ENCODE results near the gene GPR89B. TPM values are rescaled to one million over a fixed set of nuclear protein-coding genes. Genes with fewer than 3 reads are reported as not detected.
"Not testable (repeated sequence)": the region's sequence is repeated elsewhere in the genome, so short reads cannot be mapped to it uniquely, and the experiment has no call there.

Gene GPR89B
- total RNA-seq, 4 donors from 2014 or later, result 9.5 to 20.8 (median 10.4) TPM

GRCh38 chr1:147913362-147913942, 14.8 kb upstream of the GPR89B start:
- no peaks in the 10 kb centered on the region for H3K27me3 ChIP-seq
- TF ChIP-seq CTCF (IDR thresholded peaks at IDR 0.05) (no peak), EP300 (IDR thresholded peaks at IDR 0.05) (no peak), POLR2AphosphoS5 (IDR thresholded peaks at IDR 0.05) (no peak)
- no peaks in the 10 kb centered on the region for H3K9me3 ChIP-seq
- intact Hi-C loops (cut with DNase I), result no loop called here
- no peaks in the 10 kb centered on the region for H3K4me1 ChIP-seq
- peak; percentile 64 for DNase-seq (ENCODE audit: extremely low spot score)
- H3K36me3 ChIP-seq, result no peaks in the 10 kb centered on the region
- no peak overlapping the region for H3K4me3 ChIP-seq
- no peak overlapping the region for H3K27ac ChIP-seq (replicated peaks in 1 of 4)
- WGBS, result 94% methylated on average over 7 of the region's 7 CpGs

DNA sequence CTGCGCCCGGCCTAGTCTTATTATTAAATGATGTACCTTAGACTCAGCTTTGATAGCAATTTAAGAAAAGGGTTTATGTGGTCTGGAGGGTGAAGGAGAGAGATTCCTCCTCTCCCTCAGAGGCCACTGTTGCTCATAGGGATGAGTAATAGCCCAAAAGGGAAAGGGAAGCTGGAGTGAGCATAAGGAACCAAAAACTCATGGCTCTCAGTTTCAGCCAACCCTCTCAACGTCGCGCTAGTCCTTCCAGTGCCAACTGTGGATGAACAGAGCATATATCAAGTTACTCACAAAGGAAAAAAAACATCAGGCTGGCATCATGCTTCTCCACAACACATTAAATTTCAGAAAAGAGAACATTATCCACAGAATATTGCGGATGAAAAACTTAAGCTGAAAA, 8.3 kb upstream of the GPR89B start:
- WGBS, result 88% methylated on average over 6 of the region's 6 CpGs
- H3K27me3 ChIP-seq, result no peaks in the 10 kb centered on the region
- TF ChIP-seq POLR2AphosphoS5 (IDR thresholded peaks at IDR 0.05), result no peak
- TF ChIP-seq EP300 (IDR thresholded peaks at IDR 0.05), result no peak
- H3K4me3 ChIP-seq, result no peak overlapping the region
- H3K4me1 ChIP-seq, result no peaks in the 10 kb centered on the region
- no peak for DNase-seq (ENCODE audit: extremely low spot score)
- H3K36me3 ChIP-seq, result no peaks in the 10 kb centered on the region
- intact Hi-C loops (cut with DNase I), result no loop called here
- H3K9me3 ChIP-seq, result no peaks in the 10 kb centered on the region
- no peak overlapping the region for H3K27ac ChIP-seq (replicated peaks in 1 of 4)

- TF ChIP-seq POLR2AphosphoS5 (IDR thresholded peaks at IDR 0.05) (no peak), EP300 (IDR thresholded peaks at IDR 0.05) (no peak), POLR2A (IDR thresholded peaks at IDR 0.05; ENCODE audit: low read depth) (no peak), CTCF (IDR thresholded peaks at IDR 0.05) (no peak)
- WGBS, result 90% methylated on average over 1 of the region's 1 CpG
These were observed 3.4 kb upstream of the GPR89B start for GRCh38 chr1:147924813-147925212.

GRCh38 chr1:147927215-147927614, 1.0 kb upstream of the GPR89B start:
- H3K27ac ChIP-seq (replicated peaks in 1 of 4); H3K4me3 ChIP-seq; DNase-seq (ENCODE audit: extremely low spot score); H3K36me3 ChIP-seq; H3K9me3 ChIP-seq; H3K27me3 ChIP-seq; intact Hi-C loops (cut with DNase I): not testable (repeated sequence)
- peaks cover 6 to 12% (median 9%) of the 10 kb centered on the region in 4 donors for H3K4me1 ChIP-seq
- WGBS, result 96% methylated on average over 3 of the region's 6 CpGs

More at GRCh38 chr1:147924813-147925212, 3.4 kb upstream of the GPR89B start:
- Histone ChIP-seq H3K4me3 (no peak overlapping the region), H3K4me1 (peaks cover 6 to 7% (median 6%) of the 10 kb centered on the region in 4 donors), H3K27ac (replicated peaks in 1 of 4) (no peak overlapping the region), H3K27me3 (no peaks in the 10 kb centered on the region), H3K9me3 (no peaks in the 10 kb centered on the region), H3K36me3 (no peaks in the 10 kb centered on the region)
- intact Hi-C loops (cut with DNase I), result no loop called here
- DNase-seq (ENCODE audit: extremely low spot score), result no peak

DNA sequence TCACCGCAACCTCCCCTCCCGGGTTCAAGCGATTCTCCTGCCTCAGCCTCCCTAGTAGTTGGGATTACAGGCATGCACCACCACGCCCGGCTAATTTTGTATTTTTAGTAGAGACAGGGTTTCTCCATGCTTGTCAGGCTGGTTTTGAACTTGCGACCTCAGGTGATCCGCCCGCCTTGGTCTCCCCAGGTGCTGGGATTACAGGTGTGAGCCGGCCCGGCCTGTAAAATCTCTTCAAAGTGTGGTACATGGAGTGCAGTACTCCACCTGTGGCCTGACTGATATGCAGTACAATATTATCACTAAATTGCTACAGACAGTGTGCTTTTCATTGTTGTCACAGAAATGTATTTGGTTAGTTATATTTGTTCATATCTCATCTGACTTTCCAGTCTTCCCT, 531 bp upstream of the GPR89B start:
- H3K27me3 ChIP-seq; H3K36me3 ChIP-seq; H3K4me3 ChIP-seq; H3K27ac ChIP-seq (replicated peaks in 1 of 4); intact Hi-C loops (cut with DNase I); H3K9me3 ChIP-seq; DNase-seq (ENCODE audit: extremely low spot score): not testable (repeated sequence)
- WGBS, result no CpG with 5 or more reads among the region's 10 CpGs
- peaks cover 6 to 12% (median 9%) of the 10 kb centered on the region in 4 donors for H3K4me1 ChIP-seq

DNA sequence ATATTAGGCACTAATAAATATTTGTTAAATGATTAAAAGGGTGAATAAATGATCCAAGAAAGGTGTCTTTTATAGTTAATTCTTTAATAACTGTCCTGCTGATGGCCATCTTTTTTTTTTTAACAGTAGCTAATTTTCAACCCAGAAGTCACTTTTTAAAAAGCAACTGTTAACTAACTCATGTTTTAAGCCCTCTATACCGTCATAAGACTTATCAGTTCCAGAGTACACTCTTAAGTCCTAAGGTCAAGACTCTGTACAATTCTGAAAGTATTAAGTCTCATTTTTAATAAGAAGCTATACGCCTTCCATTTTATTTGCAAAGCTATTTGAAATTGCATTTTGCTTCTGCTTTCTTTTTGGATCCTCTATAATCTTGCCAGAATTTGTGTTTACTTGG, 2.9 kb downstream of the GPR89B start:
- H3K9me3 ChIP-seq; DNase-seq (ENCODE audit: extremely low spot score); H3K4me3 ChIP-seq; intact Hi-C loops (cut with DNase I); H3K27ac ChIP-seq (replicated peaks in 1 of 4); H3K27me3 ChIP-seq; H3K36me3 ChIP-seq: not testable (repeated sequence)
- WGBS, result 91% methylated on average over 2 of the region's 2 CpGs
- H3K4me1 ChIP-seq, result peaks cover 6 to 12% (median 9%) of the 10 kb centered on the region in 4 donors

- H3K27ac ChIP-seq (replicated peaks in 1 of 4); H3K4me1 ChIP-seq; H3K4me3 ChIP-seq; H3K27me3 ChIP-seq; H3K36me3 ChIP-seq; intact Hi-C loops (cut with DNase I); DNase-seq (ENCODE audit: extremely low spot score); H3K9me3 ChIP-seq: not testable (repeated sequence)
- 89% methylated on average over 3 of the region's 3 CpGs for WGBS
These were observed 7.1 kb downstream of the GPR89B start for GRCh38 chr1:147935296-147935695.

DNA sequence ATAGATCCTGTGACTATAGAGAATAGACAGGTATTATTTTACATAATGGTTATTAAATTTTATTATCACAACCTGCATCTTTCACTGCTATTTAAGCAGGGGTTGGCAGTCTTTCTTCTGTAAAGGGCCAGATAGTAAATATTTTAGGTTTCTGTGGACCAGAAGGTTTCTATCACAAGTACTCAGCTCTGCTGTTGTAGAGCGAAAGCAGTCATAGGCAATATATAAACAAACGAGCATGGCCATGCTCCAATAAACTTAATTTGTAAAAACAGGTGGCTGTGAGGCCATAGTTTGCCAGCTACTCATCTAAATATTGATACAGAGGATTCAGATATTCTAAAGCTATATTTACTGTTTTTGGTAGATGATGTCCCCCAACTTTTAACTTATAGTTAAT, 12.2 kb downstream of the GPR89B start:
- H3K9me3 ChIP-seq; H3K36me3 ChIP-seq; H3K4me1 ChIP-seq; H3K4me3 ChIP-seq; intact Hi-C loops (cut with DNase I); DNase-seq (ENCODE audit: extremely low spot score); H3K27ac ChIP-seq (replicated peaks in 1 of 4); H3K27me3 ChIP-seq: not testable (repeated sequence)
- WGBS, result 60% methylated on average over 1 of the region's 2 CpGs

DNA sequence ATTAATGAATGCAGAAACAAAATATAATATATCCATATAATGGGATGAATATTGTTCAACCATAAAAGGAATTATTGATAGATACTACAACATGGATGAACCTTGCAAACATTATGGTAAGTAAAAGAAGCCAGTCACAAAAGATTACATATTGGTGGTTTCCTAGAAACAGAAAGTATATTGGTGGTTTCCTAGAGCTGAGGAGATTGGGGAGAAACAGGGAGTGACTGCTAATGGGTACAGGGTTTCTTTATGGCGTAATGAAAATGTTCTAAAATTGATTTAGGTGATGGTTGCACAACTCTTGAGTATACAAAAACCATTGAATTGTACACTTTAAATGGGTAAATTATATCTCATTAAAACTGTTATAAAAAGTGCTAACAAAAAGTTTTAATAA, 14.3 kb downstream of the GPR89B start:
- H3K27ac ChIP-seq (replicated peaks in 1 of 4); H3K4me1 ChIP-seq; DNase-seq (ENCODE audit: extremely low spot score); H3K9me3 ChIP-seq; H3K27me3 ChIP-seq; intact Hi-C loops (cut with DNase I); H3K36me3 ChIP-seq; H3K4me3 ChIP-seq: not testable (repeated sequence)
- WGBS, result no CpG with 5 or more reads among the region's 1 CpG

DNA sequence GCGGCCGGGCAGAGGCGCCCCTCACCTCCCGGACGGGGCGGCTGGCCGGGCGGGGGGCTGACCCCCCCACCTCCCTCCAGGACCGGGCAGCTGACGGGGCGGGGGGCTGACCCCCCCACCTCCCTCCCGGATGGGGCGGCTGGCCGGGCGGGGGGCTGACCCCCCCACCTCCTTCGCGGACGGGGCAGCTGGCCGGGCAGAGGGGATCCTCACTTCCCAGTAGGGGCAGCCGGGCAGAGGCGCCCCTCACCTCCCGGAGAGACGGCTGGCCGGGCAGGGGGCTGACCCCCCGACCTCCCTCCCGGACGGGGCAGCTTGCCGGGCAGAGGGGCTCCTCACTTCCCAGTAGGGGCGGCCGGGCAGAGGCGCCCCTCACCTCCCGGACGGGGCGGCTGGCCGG, 21.3 kb downstream of the GPR89B start:
- H3K36me3 ChIP-seq; H3K4me1 ChIP-seq; H3K27me3 ChIP-seq; H3K4me3 ChIP-seq; DNase-seq (ENCODE audit: extremely low spot score); H3K27ac ChIP-seq (replicated peaks in 1 of 4); intact Hi-C loops (cut with DNase I); H3K9me3 ChIP-seq: not testable (repeated sequence)
- no CpG with 5 or more reads among the region's 35 CpGs for WGBS

GRCh38 chr1:147958906-147959305, 30.7 kb downstream of the GPR89B start:
- DNase-seq (ENCODE audit: extremely low spot score); intact Hi-C loops (cut with DNase I); H3K4me3 ChIP-seq; H3K4me1 ChIP-seq; H3K9me3 ChIP-seq; H3K27ac ChIP-seq (replicated peaks in 1 of 4); H3K27me3 ChIP-seq: not testable (repeated sequence)
- 50% methylated on average over 1 of the region's 1 CpG for WGBS
- H3K36me3 ChIP-seq, result peaks cover 0 to 14% (median 0%) of the 10 kb centered on the region in 4 donors

Data from esophagus muscularis mucosa (tissue), 4 donors.